Coronary artery (tissue), 2 donors: ENCODE measurements around the gene RRM1.

Source experiments
- DNase-seq: peaks from one replicate; pipeline ENCODE4 v3.0.0-alpha.2; 2017; ENCODE audit warnings: low spot score
- H3K27ac ChIP-seq, 2 donors: fragments of 200-600 bp; sonication (generic); one replicate each; pipeline ENCODE4 v1.5.1; 2016 to 2019
- H3K4me3 ChIP-seq: fragments of 200-600 bp; sonication (generic); 2 replicates; pipeline ENCODE4 v1.5.1; 2016; ENCODE audit warnings: mild to moderate bottlenecking, moderate library complexity
- TF ChIP-seq, protein P1 (sequence below): fragments of 200-600 bp; sonication (generic); IDR thresholded peaks from one replicate; pipeline ENCODE4 v1.5.1; 2019; ENCODE audit warnings: antibody characterized with exemption

The RRM1 gene

DNA sequence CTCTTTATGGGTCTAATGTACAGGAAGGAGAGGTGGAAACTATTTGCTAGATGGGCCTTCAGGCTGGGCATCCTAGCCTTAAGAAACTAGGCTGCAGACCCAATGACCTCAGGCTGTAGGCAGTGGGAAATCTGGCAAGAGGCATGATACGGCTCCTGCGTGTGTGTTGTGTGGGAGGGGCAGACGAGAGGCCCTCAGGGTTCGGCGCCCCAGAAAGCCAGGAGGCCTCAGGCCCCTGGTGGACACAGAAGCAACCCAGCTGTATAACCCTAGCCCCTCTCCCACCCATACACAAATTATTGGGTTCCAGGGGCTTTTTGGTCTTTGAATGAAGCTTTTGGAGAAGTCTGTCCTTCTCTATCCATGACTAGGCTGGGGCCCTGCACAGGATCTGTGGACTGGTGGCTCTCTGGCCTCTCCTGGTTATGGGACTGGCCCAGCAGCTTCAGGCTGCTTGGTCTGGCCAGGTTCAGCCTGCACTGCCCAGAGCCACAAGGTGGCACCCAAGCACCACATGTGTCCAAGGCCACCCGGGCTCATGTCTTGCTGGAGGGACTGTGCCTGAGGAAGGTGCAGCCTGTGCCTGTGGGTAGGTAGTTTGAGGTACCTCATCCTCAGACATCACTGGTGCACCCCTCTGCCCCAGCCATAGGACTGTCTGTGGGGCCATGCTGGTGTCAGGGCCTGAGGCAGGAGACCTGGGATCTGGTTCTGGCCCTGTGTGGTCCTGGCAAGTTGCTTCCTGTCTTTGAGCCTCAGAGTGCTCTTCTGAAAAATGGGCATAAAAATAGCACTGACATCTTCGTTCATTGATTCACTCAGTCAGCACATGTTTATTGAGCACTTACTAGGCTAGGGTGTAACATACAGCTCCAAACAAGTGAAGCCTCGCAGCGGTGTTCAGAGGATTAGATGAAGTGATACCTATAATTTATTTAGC is 87.5 kb downstream of the RRM1 start:
- Histone ChIP-seq H3K27ac (no peak overlapping the region), H3K4me3 (no peak overlapping the region)
- DNase-seq = peak; percentile 71
- TF ChIP-seq, protein P1, sequence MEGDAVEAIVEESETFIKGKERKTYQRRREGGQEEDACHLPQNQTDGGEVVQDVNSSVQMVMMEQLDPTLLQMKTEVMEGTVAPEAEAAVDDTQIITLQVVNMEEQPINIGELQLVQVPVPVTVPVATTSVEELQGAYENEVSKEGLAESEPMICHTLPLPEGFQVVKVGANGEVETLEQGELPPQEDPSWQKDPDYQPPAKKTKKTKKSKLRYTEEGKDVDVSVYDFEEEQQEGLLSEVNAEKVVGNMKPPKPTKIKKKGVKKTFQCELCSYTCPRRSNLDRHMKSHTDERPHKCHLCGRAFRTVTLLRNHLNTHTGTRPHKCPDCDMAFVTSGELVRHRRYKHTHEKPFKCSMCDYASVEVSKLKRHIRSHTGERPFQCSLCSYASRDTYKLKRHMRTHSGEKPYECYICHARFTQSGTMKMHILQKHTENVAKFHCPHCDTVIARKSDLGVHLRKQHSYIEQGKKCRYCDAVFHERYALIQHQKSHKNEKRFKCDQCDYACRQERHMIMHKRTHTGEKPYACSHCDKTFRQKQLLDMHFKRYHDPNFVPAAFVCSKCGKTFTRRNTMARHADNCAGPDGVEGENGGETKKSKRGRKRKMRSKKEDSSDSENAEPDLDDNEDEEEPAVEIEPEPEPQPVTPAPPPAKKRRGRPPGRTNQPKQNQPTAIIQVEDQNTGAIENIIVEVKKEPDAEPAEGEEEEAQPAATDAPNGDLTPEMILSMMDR = peak; percentile 50

DNA sequence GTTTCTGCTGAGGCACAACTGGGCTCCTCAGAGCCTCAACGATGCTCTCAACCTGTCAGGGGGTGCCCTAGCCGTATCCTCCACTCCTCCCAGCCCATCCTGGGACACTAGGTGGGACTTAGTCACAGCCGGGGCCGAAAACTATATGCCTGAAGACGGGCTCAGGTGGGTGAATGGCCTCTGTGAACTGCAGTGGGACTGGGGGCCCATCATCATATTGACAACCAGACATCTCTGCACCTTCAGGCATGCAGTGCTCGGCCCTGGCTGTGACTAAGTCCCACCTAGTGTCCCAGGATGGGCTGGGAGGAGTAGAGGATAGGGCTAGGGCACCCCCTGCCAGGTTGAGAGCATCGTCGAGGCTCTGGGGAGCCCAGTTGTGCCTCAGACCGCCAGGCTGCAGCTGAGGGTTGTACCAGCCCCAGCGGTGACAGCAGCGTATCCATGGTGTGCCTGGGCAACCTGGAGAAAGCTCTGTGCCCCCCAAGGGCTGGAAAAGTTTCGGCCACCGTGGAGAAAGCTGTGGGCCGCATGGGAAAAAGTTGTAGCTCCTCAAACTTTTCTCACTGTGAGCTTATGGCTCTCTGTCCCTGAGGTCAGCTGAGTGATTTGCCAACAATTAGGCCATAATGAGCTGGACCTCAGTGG is 88.9 kb downstream of the RRM1 start:
- Histone ChIP-seq H3K4me3 (no peak overlapping the region), H3K27ac (no peak overlapping the region)
- TF ChIP-seq, protein P1 = no peak
- no peak for DNase-seq

DNA sequence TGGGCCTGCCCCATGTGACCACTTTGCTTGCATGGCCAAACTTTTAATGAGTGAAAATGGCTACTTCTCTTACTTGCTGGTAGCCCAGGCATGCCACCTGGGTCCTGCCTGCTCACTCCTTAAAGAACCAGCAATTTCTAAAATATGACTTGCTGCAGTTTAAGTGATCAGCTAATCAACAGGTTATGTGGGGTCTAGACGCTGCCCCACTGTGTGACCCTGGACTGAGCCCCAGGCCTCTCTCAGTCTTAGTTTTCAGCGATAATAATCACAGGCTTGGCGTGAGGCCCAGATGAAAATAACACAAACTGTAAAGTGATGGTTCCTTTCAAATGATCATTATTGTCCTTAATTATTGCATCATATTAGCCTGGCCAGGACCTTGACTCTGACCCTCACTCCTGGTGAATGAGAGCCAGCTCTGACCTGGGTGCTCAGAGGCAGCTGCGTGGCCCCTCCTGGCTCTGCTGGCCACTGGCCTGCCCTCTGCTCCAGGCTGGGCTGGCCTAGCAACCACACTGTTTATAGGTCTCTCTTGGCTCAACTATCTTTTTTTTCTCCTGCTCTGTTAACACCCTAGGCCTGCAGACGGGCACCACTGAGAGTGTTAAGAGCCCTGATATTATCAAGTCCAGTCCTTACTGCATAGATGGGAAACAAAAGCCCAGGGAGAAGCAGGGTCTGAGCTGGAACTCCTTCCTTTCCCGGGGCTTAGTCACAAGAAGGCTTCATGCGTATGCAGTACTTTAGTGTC is 89.7 kb downstream of the RRM1 start:
- TF ChIP-seq, protein P1 = no peak
- no peak for DNase-seq
- Histone ChIP-seq H3K4me3 (no peak overlapping the region), H3K27ac (no peak overlapping the region)

DNA sequence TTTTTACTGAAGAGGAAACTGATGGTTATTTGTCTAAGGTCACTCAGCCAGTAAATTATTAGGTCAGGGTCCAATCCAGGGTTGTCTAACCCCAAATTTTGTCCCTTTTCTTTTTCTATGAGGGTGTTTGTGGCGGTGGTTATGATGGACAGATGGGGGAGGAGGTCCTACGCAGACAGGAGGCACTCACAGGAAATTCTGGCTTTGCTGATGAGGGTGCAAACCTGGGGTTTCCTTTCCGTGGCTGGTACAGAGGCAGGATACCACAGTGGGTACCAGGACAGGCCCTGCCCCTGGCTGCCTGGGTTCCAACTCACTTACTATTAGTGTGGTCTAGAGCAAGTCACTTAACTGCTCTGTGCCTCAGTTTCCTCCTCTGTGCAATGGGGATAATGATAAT is 91.0 kb downstream of the RRM1 start:
- DNase-seq = no peak
- TF ChIP-seq, protein P1 = no peak
- H3K4me3 ChIP-seq = no peak overlapping the region

DNA sequence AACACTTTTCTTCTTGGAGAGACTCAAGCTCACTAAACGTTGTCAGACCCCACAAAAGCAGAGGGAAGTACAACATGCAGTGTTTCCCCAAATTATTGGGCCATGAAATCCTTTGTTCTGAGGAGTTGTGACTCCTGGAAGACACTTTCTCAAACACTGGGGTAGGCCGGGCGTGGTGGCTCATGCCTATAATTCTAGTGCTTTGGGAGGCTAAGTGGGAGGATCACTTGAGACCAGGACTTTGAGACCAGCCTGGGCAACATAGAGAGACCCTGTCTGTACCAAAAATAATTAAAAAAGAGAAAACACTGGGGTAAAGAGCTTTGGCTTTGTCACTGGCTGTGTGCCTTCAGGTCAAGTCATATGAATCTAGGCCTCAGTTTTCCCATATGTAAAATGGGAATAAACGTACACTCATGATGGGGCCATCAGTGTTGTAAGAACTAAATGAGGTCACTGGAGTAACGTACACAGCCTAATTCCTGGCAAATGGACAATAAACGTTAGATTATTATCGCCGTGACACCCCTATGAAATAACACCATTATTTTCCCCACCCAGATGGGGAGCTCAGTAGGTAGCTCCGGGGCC is 92.0 kb downstream of the RRM1 start:
- no peak for DNase-seq
- TF ChIP-seq, protein P1 = no peak
- Histone ChIP-seq H3K4me3 (peak overlapping the region; percentile 91), H3K27ac (no peak overlapping the region)

More for the DNA sequence above, 91.0 kb downstream of the RRM1 start:
- H3K27ac ChIP-seq = no peak overlapping the region

DNA sequence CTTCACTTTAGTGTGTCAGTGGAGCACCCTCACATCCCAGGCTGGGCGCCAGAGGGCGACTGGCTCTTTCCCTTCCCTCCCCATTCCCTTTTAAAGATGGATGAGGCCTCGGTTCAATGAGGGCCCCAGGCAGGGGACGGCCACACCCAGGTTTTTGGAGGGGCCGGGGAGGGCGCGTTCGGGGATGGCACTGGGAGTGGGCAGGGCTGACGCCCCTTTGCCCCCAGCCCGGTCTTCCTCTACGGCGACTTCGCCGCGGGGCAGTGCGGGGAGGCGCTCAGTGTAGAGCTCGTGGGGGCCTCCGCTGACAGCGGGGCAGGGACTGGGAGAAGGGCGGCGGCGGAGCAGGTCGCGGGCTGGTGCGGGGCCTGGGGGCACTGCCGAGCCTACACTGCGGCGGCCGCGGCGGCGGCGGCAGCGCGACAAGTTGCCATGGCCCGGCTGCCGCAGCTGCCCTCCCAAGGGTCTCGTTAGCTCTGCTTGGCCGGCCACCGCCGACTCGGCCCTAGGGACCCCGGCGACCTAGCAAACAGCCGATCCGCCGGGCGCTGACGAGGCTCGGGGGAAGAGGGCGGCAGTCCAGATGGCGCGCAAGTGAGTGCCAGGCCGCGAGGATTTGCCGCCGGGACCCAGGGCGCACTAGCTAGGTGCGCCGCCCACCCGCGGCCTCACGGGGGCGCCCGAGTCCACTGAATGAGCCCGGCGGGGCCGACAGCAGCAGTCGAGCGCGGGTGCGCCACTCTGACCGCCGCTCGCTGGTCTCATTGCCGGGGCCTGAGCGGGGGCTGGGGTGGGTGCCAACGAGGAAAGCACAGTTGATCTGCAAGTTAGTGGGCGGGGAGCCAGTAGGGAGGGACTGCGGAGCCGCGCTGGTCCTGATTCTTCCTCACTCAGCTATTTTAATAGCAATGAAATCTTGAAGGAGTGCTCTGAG is 92.7 kb downstream of the RRM1 start:
- H3K27ac ChIP-seq = peak overlapping the region; percentile 54 to 66
- DNase-seq = peak; percentile 93

More for the DNA sequence above, 92.7 kb downstream of the RRM1 start:
- TF ChIP-seq, protein P1 = peak; percentile 92
- peak overlapping the region; percentile 91 for H3K4me3 ChIP-seq
